Spleen (tissue), 7 donors: Measurements from ENCODE around the gene ZNF528.

Experiments
- CTCF ChIP-seq, 11 experiments: fragments of 200-600 bp in 7 of 11; fragments of 450-650 bp in 4 of 11; sonication (generic) in 4 of 11; IDR thresholded peaks in 8 of 11; conservative IDR thresholded peaks in 3 of 11; 1 replicate in 7 of 11; 2 replicates in 4 of 11; pipeline versions ENCODE4 v1.4.0 to v1.8.0; 2016 to 2021; ENCODE audit warnings: antibody characterized with exemption in 11 of 11, inconsistent platforms in 4 of 11, mild to moderate bottlenecking in 1 of 11
- POLR2AphosphoS5 ChIP-seq, 3 donors: sonication (generic); formaldehyde crosslinking; IDR thresholded peaks; one replicate each; pipeline ENCODE4 v1.5.1; 2017; ENCODE audit warnings: antibody characterized with exemption in 3 of 3
- donor health status: DM: no; HTN: no; CAD: no; lungs with moderate emphysema.
- donor health status: DM: no; HTN: no; CAD: no.
- donor health status: DM: no; HTN: no; CAD: no.

GRCh38 chr19:52410276-52410675 lies 12.6 kb downstream of the ZNF528 start:
- TF ChIP-seq CTCF (IDR thresholded peaks at IDR 0.05 in 8 of 11, conservative IDR thresholded peaks at IDR 0.05 in 3 of 11), result no peak
- TF ChIP-seq POLR2AphosphoS5 (IDR thresholded peaks at IDR 0.05), result no peak
